HG02852 (cell line): ENCODE measurements around the gene CCDC15.
A peak's percentile ranks its signal among the peaks of the same experiment; 100 is the strongest.
"Not testable (repeated sequence)": the region's sequence is repeated elsewhere in the genome, so short reads cannot be mapped to it uniquely, and the experiment has no call there.

Source experiments
- ATAC-seq: cut with Tn5 transposase; IDR thresholded peaks from one replicate; pipeline ENCODE4 v1.9.1; 2021; ENCODE audit warnings: mild to moderate bottlenecking, moderate library complexity; ENCODE audit not compliant: unreplicated experiment

The CCDC15 gene

DNA sequence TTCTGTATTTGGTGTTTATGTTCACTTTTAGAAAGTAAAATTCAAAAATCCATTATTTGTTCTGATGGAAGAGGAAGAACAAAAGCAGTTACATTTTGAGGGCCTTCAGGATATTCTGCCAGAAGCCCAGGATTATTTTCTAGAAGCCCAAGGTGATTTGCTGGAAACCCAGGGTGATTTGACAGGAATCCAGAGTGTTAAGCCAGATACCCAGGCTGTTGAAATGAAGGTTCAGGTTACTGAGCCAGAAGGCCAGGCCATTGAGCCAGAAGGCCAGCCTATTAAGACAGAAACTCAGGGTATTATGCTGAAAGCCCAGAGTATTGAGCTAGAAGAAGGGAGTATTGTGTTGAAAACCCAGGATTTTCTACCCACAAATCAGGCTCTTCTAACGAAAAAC, 33.1 kb downstream of the CCDC15 start:
- ATAC-seq = no peak

GRCh38 chr11:124988063-124988462, 34.1 kb downstream of the CCDC15 start:
- ATAC-seq = no peak

DNA sequence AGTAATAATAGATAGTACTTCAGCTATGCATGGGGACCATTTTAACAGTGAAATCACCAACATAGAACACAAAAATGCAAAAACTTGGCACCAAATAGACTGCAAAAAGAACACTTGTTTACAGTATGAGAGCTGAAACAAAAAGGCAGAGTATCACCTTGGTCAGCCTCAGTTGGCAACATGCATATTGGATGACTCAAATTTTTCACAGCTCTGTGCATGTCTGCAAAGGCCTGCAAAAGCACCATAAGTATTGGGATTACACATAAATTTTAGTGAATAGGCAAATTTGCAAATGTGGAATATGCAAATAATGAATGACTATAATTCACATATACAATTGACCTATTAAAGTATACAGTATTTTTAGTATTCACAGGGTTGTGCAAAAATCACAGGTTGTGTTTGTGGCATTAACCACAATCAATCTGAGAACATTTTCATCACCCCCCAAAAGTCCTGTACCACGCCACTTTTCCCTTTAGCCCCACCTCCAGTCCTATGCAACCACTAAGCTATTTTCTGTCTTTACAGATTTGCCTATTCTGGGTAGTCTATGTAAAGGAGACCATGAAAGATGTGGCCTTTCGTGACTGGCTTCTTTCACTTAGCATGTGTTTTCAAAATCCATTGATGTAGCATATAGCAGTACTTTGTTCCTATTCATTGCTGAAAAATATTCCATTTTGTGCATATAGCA, 47.2 kb downstream of the CCDC15 start:
- ATAC-seq = no peak

DNA sequence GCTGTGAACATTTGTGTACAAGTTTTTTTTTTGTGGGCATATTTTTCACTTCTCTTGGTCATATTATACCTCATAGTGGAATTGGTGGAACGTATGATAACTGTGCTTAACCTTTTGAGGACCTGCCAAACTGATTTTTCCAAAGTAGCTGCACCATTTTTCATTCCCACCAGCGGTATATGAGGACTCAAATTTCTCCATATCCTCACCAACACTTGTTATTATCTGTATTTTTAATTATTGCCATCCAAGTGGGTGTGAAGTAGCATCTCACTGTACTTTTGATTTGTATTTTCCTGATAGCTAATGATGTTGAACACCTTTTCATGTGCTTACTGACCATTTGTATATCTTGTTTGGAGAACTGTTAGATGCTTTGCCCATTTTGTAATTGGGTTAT, 47.8 kb downstream of the CCDC15 start:
- no peak for ATAC-seq

- no peak for ATAC-seq
These were observed 51.5 kb downstream of the CCDC15 start for GRCh38 chr11:125005491-125005890.

DNA sequence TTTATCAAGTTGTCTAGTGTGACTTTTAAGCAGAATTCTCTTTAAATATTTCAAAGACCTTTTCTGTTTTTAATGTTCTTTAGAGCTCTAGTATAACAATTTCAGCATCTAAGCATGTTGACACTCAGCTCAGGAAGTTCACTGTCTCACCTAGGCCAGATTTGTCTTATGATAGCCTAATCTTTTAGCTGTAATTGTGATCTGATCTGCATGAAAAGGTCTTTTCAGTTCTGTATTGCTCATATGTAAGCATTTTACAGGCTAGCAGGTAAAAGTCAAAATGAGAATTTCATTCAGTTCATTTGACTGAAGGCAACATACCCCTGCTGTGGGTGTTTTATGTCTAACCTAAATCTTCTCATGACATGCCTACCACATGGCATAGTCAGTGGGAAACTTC, 62.4 kb downstream of the CCDC15 start:
- ATAC-seq = no peak

- ATAC-seq = no peak
These were observed 66.3 kb downstream of the CCDC15 start for GRCh38 chr11:125020342-125020741.

DNA sequence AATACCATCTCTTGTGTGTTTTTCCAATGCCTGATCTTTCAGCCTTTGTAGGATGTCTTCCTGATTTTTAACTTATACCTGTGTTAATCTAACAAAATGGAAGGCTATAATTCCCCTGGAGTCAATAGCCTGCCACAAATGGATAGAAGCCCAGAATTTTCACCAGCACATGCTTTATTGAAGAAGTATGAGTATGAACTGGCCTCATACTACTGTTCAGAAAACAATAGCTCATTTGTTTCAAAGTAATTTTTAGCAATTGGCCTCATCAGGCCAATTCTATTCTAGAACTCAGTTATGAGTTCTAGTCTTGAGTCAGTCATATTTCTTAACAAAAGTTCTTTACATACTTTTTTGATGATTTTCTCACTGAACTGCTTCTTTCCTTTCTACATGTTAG, 68.5 kb downstream of the CCDC15 start:
- ATAC-seq = no peak

- no peak for ATAC-seq
These were observed 72.0 kb downstream of the CCDC15 start for GRCh38 chr11:125025968-125026367.

DNA sequence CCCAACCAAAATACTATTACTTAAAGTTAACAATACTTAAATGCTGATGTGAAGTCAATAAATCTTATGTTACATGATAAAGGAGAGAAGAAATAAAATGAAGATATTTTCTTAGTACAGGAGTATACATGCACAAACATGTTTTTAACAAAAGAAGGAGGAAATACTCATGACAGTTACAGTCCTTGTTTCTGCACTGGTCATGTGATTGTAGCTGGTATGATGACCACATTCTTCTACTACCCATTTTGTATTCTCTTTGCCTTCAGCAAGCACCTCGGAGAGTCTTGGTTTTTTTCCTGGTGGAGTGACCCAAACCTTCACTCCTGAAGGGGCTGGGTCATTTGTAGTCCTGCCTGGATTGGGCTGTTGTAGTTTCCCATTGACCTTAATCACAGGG, 75.4 kb downstream of the CCDC15 start:
- ATAC-seq = not testable (repeated sequence)

DNA sequence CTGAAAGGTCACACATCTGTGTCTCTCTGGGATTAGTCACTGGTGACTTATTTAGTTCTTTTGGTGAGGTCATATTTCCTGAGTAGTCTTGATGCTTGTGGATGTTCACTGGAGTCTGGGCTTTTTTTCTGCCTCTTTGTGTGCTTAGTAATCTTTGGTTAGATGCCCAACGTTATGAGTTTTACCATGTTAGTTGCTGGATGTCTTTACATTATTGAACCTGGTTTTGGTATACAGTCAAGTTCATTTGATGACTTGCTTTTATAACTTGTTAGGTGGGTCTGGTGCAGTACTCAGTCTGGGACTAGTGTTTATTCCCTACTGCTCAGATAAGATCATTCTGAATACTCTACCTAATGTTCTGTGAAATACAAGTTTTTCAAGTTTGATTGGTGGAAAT, 82.9 kb downstream of the CCDC15 start:
- ATAC-seq = no peak

DNA sequence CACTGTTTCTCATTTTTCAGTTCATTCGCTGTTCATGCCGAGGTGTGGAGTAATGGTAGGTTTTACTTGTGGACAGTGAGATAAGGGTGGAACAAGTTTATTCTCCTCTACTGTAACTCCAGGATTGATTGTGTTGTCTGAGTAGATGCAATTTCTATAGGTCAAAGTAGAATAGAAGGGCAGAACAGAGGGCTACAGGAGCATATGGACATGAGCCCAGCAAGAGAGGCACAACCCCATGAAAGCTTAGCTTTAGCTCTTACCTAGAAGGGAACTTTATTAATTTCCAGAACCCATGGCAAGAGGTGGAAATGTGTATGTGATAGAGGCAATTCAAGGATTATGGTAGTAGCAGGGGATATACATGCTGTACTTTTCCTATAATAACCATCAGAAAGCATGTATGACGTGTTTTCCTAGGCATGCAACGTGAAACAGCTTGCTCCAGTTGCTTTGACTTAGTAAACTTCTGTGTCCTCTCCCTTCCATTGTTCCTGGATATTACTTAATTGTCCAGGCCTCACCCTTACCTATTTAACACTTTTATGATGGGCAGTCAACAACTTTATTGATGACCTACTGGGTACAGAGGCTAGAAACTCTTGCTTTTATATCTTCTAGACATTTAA, 95.3 kb downstream of the CCDC15 start:
- no peak for ATAC-seq

GRCh38 chr11:125052047-125052446, 98.0 kb downstream of the CCDC15 start:
- no peak for ATAC-seq

DNA sequence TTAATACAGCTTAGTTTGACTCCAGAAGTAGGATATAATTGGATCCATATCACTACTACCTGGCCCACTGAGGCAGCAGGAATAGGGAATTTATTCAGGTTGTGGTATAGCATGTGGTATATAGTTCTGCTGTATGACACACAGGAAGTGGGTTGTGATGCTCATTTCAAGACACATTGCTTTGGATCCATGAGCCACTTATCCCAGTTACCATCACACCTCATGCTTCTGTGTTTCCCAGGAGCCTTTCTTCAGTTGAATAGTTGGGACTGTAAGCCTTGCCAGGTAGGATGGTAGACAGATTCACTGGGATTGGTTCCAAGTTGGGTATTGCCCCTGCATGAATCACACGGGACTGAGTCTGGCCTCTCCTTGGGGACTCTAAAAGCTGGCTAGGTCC, 99.2 kb downstream of the CCDC15 start:
- no peak for ATAC-seq

DNA sequence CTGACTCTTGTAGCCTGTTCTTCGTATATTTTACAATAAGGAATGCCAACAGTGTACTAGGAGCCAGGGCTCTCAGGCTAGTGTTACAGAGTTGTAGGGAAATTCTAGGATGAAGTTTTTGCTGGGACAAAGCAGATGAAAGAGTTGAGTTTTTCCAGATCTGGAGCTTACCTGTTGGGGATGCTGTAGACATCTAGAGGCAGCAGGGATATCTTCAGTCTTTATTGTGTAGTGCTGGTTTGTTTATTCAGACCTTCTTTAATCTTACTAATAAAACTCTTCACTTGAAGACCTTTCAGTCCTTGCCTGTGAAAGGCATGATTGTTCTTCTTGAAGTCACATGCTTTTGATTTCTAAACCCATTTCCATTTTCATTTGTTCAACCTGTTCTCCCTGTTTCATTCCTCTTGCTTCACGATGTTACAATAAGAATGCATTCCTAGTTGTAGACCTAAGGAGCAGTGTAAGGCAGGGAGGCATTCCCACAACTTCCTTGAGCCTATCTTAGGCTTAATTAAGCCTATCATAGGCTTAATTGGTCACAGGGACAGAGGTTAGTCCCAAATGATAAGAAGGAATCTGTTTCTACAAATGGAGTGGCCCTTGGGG, 101.2 kb downstream of the CCDC15 start:
- no peak for ATAC-seq

DNA sequence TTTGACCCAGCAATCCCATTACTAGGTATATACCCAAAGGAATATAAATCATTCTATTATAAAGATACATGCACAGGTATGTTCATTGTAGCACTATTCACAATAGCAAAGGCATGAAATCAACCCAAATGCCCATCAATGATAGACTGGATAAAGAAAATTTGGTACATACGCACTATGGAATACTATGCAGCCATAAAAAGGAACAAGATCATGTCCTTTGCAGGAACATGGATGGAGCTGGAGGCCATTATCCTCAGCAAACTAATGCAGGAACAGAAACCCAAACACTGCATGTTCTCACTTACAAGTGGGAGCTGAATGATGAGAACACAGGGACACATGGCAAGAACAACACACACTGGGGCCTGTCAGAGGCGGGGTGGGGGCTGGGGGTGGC, 102.1 kb downstream of the CCDC15 start:
- ATAC-seq = not testable (repeated sequence)

DNA sequence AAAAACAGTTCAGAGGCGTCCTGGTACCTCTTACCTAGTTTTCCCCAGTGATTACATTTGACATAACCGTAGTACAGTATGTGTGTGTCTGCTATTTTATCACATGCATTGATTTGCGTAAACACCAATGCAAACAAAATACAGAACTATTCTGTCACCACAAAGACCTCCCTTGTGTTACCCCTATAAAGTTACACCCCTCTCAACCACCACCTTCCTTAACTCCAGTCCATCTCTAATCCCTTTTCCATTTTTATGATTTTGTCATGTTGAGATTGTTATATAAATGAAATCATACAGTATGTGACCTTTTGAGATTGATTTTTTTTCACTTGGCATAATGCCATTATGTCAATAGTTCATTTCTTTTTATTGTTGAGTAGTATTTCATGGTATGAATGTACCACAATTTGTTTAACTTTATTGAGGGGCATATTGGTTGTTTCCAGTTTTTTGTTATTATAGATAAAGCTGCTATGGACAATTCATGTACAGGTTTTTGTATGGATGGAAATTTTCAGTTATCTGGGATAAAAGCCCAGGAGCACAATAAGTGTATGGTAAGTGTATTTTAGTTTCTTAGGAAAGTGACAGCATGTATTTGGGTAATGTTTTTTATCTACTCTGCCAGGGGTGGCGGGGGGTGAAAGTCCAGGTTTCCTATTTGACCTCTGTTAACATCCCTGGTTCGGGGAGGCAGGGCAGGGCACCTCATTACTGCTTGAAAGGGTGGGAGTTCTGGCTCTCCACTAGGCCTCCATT, 103.1 kb downstream of the CCDC15 start:
- ATAC-seq = no peak

GRCh38 chr11:125057693-125058016, 103.7 kb downstream of the CCDC15 start:
- no peak for ATAC-seq

DNA sequence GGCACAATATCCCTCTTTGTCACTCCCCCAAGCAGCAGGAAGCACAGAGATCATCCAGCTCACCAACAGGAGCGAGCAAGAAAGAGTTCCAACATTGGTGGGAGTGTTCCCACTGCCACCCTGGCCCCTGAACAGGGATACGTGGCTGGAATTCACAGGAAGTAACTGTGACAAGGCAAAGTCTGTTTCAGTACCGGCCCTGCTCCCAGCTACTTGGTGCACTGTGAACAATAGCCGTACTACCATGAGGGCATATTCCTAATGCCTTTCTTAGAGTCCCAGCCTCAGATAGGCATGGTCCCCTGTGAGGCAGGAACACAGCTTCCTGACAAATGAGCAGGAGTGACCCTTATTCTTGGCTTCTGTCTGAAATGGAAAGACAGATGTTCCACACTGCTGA, 107.3 kb downstream of the CCDC15 start:
- no peak for ATAC-seq

- ATAC-seq = peak; percentile 0
These were observed 108.4 kb downstream of the CCDC15 start for GRCh38 chr11:125062218-125062930.

GRCh38 chr11:125062931-125063428, 109.0 kb downstream of the CCDC15 start, which contains the start of gene SLC37A2:
SLC37A2 (plus strand) TSS chr11:125063305; CDS start chr11:125063368, 63 bp downstream.
- peak; percentile 90 for ATAC-seq
